ENCODE data around the gene PLA2G12B. TPM values are rescaled to one million over a fixed set of nuclear protein-coding genes. Genes with fewer than 3 reads are reported as not detected.
"Not testable (repeated sequence)": the region's sequence is repeated elsewhere in the genome, so short reads cannot be mapped to it uniquely, and the experiment has no call there.

The PLA2G12B gene
- total RNA-seq, 2 experiments from 2014 or later: not detected

GRCh38 chr10:72903941-72904446 is 50.6 kb downstream of the PLA2G12B start:
- DNase-seq; POLR2A ChIA-PET; CTCF ChIA-PET; H3K9me3 Mint-ChIP-seq; H3K4me3 Mint-ChIP-seq; H3K27ac Mint-ChIP-seq; H3K4me1 Mint-ChIP-seq (ENCODE audit: low read depth); H3K27me3 Mint-ChIP-seq; H3K36me3 Mint-ChIP-seq; intact Hi-C loops (cut with micrococcal nuclease): not testable (repeated sequence)

- Mint-ChIP-seq H3K9me3 (no peaks in the 10 kb centered on the region), H3K27ac (no peak overlapping the region), H3K36me3 (no peaks in the 10 kb centered on the region), H3K4me1 (ENCODE audit: low read depth) (no peaks in the 10 kb centered on the region), H3K27me3 (peaks cover 4% of the 10 kb centered on the region), H3K4me3 (no peak overlapping the region)
- intact Hi-C loops (cut with micrococcal nuclease): no loop called here
- ChIA-PET CTCF (interaction anchor here (1.2 kb wide), 1 partner anchor 260 kb away, joined by 3 read pairs; no protein-coding TSS in a partner anchor), POLR2A (no interaction called here)
- no peak for DNase-seq
These were observed 55.1 kb downstream of the PLA2G12B start for GRCh38 chr10:72899545-72899944.

- ChIA-PET POLR2A (no interaction called here), CTCF (no interaction called here)
- intact Hi-C loops (cut with micrococcal nuclease): no loop called here
- Mint-ChIP-seq H3K27me3 (peaks cover 6% of the 10 kb centered on the region), H3K4me1 (ENCODE audit: low read depth) (no peaks in the 10 kb centered on the region), H3K27ac (no peak overlapping the region), H3K9me3 (no peaks in the 10 kb centered on the region), H3K4me3 (no peak overlapping the region), H3K36me3 (no peaks in the 10 kb centered on the region)
- DNase-seq: no peak
These were observed 56.0 kb downstream of the PLA2G12B start for GRCh38 chr10:72898616-72899015.

DNA sequence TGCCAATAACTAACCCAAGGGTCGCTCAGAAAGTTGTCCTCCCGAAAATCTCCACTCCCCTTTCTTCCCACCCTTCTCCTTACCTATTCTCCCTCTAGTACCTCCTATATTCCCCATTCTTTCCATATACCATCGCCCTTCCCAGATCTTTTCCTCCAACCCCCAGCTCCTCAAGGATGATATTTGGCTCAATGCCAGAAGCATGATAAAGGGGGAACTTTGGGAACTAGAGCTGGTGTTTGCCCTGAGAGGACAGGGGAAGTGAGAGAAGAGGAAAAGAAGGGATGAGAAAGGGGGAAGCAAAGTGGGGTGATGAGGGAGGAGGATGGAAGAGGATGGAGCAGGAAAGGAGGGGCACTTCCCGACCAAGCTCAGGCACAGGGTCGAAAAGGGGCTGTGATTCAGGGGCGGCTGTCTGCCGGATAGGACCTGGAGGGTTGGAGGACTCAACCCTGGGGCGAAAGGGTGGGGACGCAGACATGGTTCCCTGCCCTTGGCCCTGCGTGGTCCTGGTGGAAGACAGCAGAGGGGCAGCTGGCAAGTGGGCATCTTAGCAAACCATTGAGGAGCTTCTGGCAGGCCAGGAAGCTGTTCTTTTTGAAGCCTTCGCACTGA is 59.3 kb downstream of the PLA2G12B start:
- intact Hi-C loops (cut with micrococcal nuclease): no loop called here
- POLR2A ChIA-PET: no interaction called here
- Mint-ChIP-seq H3K27me3 (peaks cover 6% of the 10 kb centered on the region), H3K36me3 (no peaks in the 10 kb centered on the region), H3K27ac (no peak overlapping the region), H3K9me3 (no peaks in the 10 kb centered on the region), H3K4me3 (no peak overlapping the region), H3K4me1 (ENCODE audit: low read depth) (no peaks in the 10 kb centered on the region)
- no peak for DNase-seq
- CTCF ChIA-PET: no interaction called here

GRCh38 chr10:72893136-72893798 is 61.3 kb downstream of the PLA2G12B start, which contains the start of gene OIT3:
Gene OIT3 (plus strand): TSS chr10:72893739. CDS start chr10:72893799, 60 bp downstream.
- no peak for DNase-seq
- no peak within 1 kb of the TSS for H3K4me3 Mint-ChIP-seq
- H3K27me3 Mint-ChIP-seq: peaks cover 6% of the 10 kb centered on the region
- ChIA-PET CTCF (interaction anchor here (0.7 kb wide), 1 partner anchor 217 kb away, joined by 3 read pairs; the partner anchor contains the start of gene NUDT13), POLR2A (no interaction called here)
- no peaks in the 10 kb centered on the region for H3K4me1 Mint-ChIP-seq (ENCODE audit: low read depth)
- H3K9me3 Mint-ChIP-seq: no peaks in the 10 kb centered on the region
- H3K27ac Mint-ChIP-seq: no peak within 1 kb of the TSS
- peaks cover 4% of the 10 kb centered on the region for H3K36me3 Mint-ChIP-seq
- intact Hi-C loops (cut with micrococcal nuclease): no loop called here

- Mint-ChIP-seq H3K9me3 (no peaks in the 10 kb centered on the region), H3K36me3 (peaks cover 5% of the 10 kb centered on the region), H3K27ac (no peak overlapping the region), H3K27me3 (peaks cover 4% of the 10 kb centered on the region), H3K4me1 (ENCODE audit: low read depth) (peaks cover 8% of the 10 kb centered on the region), H3K4me3 (no peak overlapping the region)
- DNase-seq: no peak
- intact Hi-C loops (cut with micrococcal nuclease): no loop called here
- POLR2A ChIA-PET: no interaction called here
- CTCF ChIA-PET: no interaction called here
These were observed 64.5 kb downstream of the PLA2G12B start for GRCh38 chr10:72890086-72890485.

DNA sequence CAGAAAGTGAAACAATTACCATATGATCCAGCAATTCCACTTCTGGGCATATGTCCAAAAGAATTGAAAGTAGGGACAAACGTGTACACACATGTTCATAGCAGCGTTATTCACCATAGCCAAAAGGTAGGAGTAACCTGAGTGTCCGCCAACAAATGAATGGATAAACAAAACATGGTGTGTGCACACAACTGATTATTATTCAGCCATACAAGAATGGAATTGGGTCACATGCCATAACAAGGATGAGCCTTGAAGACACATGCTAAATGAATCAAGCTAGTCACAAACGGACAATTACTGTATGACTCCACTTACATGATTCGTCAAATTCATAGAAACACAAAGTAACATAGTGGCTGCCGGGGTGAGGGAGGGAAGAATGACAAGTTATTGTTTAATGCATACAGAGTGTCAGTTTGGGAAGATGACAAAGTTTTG is 65.2 kb downstream of the PLA2G12B start:
- Mint-ChIP-seq H3K4me3 (no peak overlapping the region), H3K27me3 (peaks cover 2% of the 10 kb centered on the region), H3K27ac (no peak overlapping the region), H3K9me3 (no peaks in the 10 kb centered on the region), H3K4me1 (ENCODE audit: low read depth) (peaks cover 8% of the 10 kb centered on the region), H3K36me3 (peaks cover 5% of the 10 kb centered on the region)
- ChIA-PET CTCF (interaction anchor here (1.2 kb wide), 1 partner anchor 14 kb away, joined by 3 read pairs; no protein-coding TSS in a partner anchor), POLR2A (no interaction called here)
- intact Hi-C loops (cut with micrococcal nuclease): no loop called here
- no peak for DNase-seq

DNA sequence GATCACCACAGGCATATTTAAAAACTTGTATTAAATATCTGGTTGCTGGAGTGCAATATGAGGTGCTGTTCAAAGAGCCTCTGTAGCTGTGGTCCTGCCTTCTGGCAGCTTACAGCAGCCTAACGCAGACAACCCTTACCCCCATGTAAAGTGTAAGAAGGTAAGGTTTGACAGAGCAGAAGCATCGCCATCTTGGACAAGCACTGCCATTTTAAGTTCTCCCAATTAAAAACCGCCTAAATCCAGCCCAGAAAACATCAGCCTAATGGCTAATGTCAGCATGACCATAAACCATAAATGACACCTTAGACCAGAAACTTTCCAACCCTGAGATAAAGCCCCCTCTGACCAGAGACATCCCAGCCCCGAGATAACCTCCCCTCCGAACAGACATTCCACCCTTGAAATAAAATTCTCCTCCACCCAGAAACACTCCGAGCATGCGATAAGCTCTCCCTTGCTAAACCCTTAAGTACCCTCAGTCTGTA is 66.4 kb downstream of the PLA2G12B start:
- no peaks in the 10 kb centered on the region for H3K9me3 Mint-ChIP-seq
- DNase-seq: no peak
- H3K4me1 Mint-ChIP-seq (ENCODE audit: low read depth): peaks cover 8% of the 10 kb centered on the region
- H3K27me3 Mint-ChIP-seq: no peaks in the 10 kb centered on the region
- POLR2A ChIA-PET: no interaction called here
- H3K27ac Mint-ChIP-seq: no peak overlapping the region
- H3K4me3 Mint-ChIP-seq: no peak overlapping the region
- CTCF ChIA-PET: interaction anchor here (0.6 to 1.2 kb wide), 2 partner anchors 13 to 512 kb away, joined by 3 to 5 read pairs; no protein-coding TSS in a partner anchor
- intact Hi-C loops (cut with micrococcal nuclease): no loop called here
- H3K36me3 Mint-ChIP-seq: peaks cover 9% of the 10 kb centered on the region

GRCh38 chr10:72887043-72887442 is 67.6 kb downstream of the PLA2G12B start:
- CTCF ChIA-PET: no interaction called here
- H3K27me3 Mint-ChIP-seq: no peaks in the 10 kb centered on the region
- peaks cover 8% of the 10 kb centered on the region for H3K9me3 Mint-ChIP-seq
- no peak overlapping the region for H3K27ac Mint-ChIP-seq
- intact Hi-C loops (cut with micrococcal nuclease): no loop called here
- H3K4me3 Mint-ChIP-seq: no peak overlapping the region
- H3K4me1 Mint-ChIP-seq (ENCODE audit: low read depth): peaks cover 8% of the 10 kb centered on the region
- DNase-seq: peak; percentile 12
- peaks cover 14% of the 10 kb centered on the region for H3K36me3 Mint-ChIP-seq
- POLR2A ChIA-PET: no interaction called here

GRCh38 chr10:72886621-72887020 is 68.0 kb downstream of the PLA2G12B start:
- intact Hi-C loops (cut with micrococcal nuclease): no loop called here
- ChIA-PET CTCF (no interaction called here), POLR2A (no interaction called here)
- H3K9me3 Mint-ChIP-seq: peaks cover 12% of the 10 kb centered on the region
- H3K36me3 Mint-ChIP-seq: peaks cover 15% of the 10 kb centered on the region
- DNase-seq: no peak
- H3K27ac Mint-ChIP-seq: no peak overlapping the region
- no peaks in the 10 kb centered on the region for H3K27me3 Mint-ChIP-seq
- H3K4me3 Mint-ChIP-seq: no peak overlapping the region
- peaks cover 8% of the 10 kb centered on the region for H3K4me1 Mint-ChIP-seq (ENCODE audit: low read depth)

- POLR2A ChIA-PET: no interaction called here
- Mint-ChIP-seq H3K4me3 (no peak overlapping the region), H3K4me1 (ENCODE audit: low read depth) (peaks cover 8% of the 10 kb centered on the region), H3K27me3 (no peaks in the 10 kb centered on the region), H3K36me3 (peaks cover 17% of the 10 kb centered on the region), H3K27ac (no peak overlapping the region), H3K9me3 (peaks cover 13% of the 10 kb centered on the region)
- CTCF ChIA-PET: no interaction called here
- intact Hi-C loops (cut with micrococcal nuclease): no loop called here
- no peak for DNase-seq
These were observed 68.7 kb downstream of the PLA2G12B start for GRCh38 chr10:72885953-72886352.
